Panc1 (cell line): Measurements from ENCODE around the gene HLA-G. TPM values are rescaled to one million over a fixed set of nuclear protein-coding genes. Genes with fewer than 3 reads are reported as not detected.

Source experiments
- ATAC-seq: fragments of 200-7000 bp; cut with Tn5 transposase; 2 replicates; pipeline ENCODE4 v1.9.1; 2020; ENCODE audit warnings: mild to moderate bottlenecking, moderate library complexity
- BruUV-seq: library from RNA; stranded (reverse); fragments of 400-500 nt; replicated peaks from 2 replicates; lab custom pipeline; 2021; lab: Mats Ljungman, UMichigan
- CTCF ChIA-PET: fragments of 300-600 bp; sonication (Branson Sonifier 250); formaldehyde crosslinking; loops from one replicate; lab custom pipeline; 2022; ENCODE audit warnings: antibody characterized with exemption; lab: Charles Lee
- POLR2A ChIA-PET: fragments of 300-600 bp; sonication (Branson Sonifier 250); formaldehyde crosslinking; loops from one replicate; lab custom pipeline; 2022; ENCODE audit warnings: antibody characterized with exemption; lab: Charles Lee
- DNase-seq: peaks from one replicate; pipeline ENCODE4 v3.0.0-alpha.2; 2010; ENCODE audit warnings: low read depth, low spot score
- H3K27ac ChIP-seq: 2 replicates; pipeline ENCODE4 v1.5.1; 2011; ENCODE audit warnings: mild to moderate bottlenecking, low read length, inconsistent platforms
- H3K27me3 ChIP-seq: fragments of 200-500 bp; sonication (Bioruptor generic); 2 replicates; pipeline ENCODE4 v1.6.0; 2014; ENCODE audit warnings: low read length, inconsistent platforms; ENCODE audit not compliant: control insufficient read depth, insufficient read depth
- H3K36me3 ChIP-seq: fragments of 200-500 bp; sonication (Bioruptor generic); 2 replicates; pipeline ENCODE4 v1.5.1; 2014; ENCODE audit warnings: inconsistent platforms, mild to moderate bottlenecking, low read length, moderate library complexity; ENCODE audit not compliant: control insufficient read depth, insufficient read depth
- H3K4me1 ChIP-seq: 2 replicates; pipeline ENCODE4 v1.5.1; 2011; ENCODE audit warnings: inconsistent platforms, mild to moderate bottlenecking, low read length, moderate library complexity; ENCODE audit not compliant: control insufficient read depth, insufficient read depth
- H3K4me3 ChIP-seq, 2 experiments: 2 replicates each; pipeline ENCODE4 v1.5.1; 2011 to 2012; ENCODE audit warnings: low read depth in 2 of 2, low read length in 2 of 2, mild to moderate bottlenecking in 2 of 2, inconsistent platforms in 1 of 2, moderate library complexity in 1 of 2
- H3K9me3 ChIP-seq: fragments of 200-500 bp; sonication (Bioruptor generic); 2 replicates; pipeline ENCODE4 v1.5.1; 2014; ENCODE audit warnings: low read depth, mild to moderate bottlenecking, inconsistent platforms, low read length, moderate library complexity; ENCODE audit not compliant: control insufficient read depth, insufficient read depth
- CTCF ChIP-seq: fragments of 450-650 bp; IDR thresholded peaks from 2 replicates; pipeline ENCODE4 v1.5.1; 2017; ENCODE audit warnings: mild to moderate bottlenecking
- POLR2AphosphoS5 ChIP-seq: IDR thresholded peaks from 2 replicates; pipeline ENCODE4 v1.6.1; 2012; ENCODE audit warnings: mild to moderate bottlenecking, low read depth, low read length, moderate library complexity
- SIN3A ChIP-seq: IDR thresholded peaks from 2 replicates; pipeline ENCODE4 v1.6.1; 2012; ENCODE audit warnings: low read depth, mild to moderate bottlenecking, low read length, moderate library complexity, borderline replicate concordance; ENCODE audit not compliant: insufficient read depth
- TCF7L2 ChIP-seq: IDR thresholded peaks from 2 replicates; pipeline ENCODE4 v1.6.1; 2011; ENCODE audit warnings: mild to moderate bottlenecking, low read depth, low read length, inconsistent platforms
- in situ Hi-C: cut with HindIII; loops from 2 replicates; pipeline ENCODE4 v1.10.0; 2016; ENCODE audit warnings: low sequenced_read_pairs, low pct_unique_long_range_greater_than_20kb
- intact Hi-C: fragments of 100-400 bp; cut with micrococcal nuclease; formaldehyde crosslinking; loops from one replicate; pipeline ENCODE4 v1.10.0; 2022; ENCODE audit not compliant: unreplicated experiment
- total RNA-seq: library from RNA; stranded (reverse); gene quantifications from one replicate; pipeline ENCODE4 v1.2.1, GENCODE V29; 2021; ENCODE audit not compliant: unreplicated experiment
- TF ChIP-seq, protein P1 (sequence below), 2 experiments: IDR thresholded peaks; 2 replicates each; pipeline ENCODE4 v1.6.1; 2011 to 2012; ENCODE audit warnings: low read depth in 2 of 2, control low read depth in 1 of 2, low read length in 1 of 2, mild to moderate bottlenecking in 1 of 2, moderate library complexity in 1 of 2; ENCODE audit not compliant: insufficient read depth in 1 of 2

HLA-G gene
- total RNA-seq, 1 experiment from 2014 or later = 0.62 TPM

- TF ChIP-seq POLR2AphosphoS5 = no peak
- peak; percentile 81 for TF ChIP-seq CTCF
- DNase-seq (no peak), ATAC-seq (peak; percentile 84)
- POLR2A ChIA-PET = interaction anchor here (0.6 kb wide), 1 partner anchor 927 kb away, joined by 7 read pairs; no protein-coding TSS in a partner anchor
- Histone ChIP-seq H3K36me3 (no peaks in the 10 kb centered on the region), H3K4me1 (0 out of 2 replicates have a peak, but pooled peaks cover 4% of the 10 kb centered on the region), H3K9me3 (no peaks in the 10 kb centered on the region), H3K27me3 (peaks cover 17% of the 10 kb centered on the region), H3K27ac (no peak overlapping the region), H3K4me3 (peak overlapping the region; percentile 46 to 59)
- intact Hi-C loops = no loop called here
- CTCF ChIA-PET = no interaction called here
- in situ Hi-C loops = no loop called here
- BruUV-seq = no TSS peak
Measured at GRCh38 chr6:29792123-29793035, 35.2 kb upstream of the HLA-G start.

DNA sequence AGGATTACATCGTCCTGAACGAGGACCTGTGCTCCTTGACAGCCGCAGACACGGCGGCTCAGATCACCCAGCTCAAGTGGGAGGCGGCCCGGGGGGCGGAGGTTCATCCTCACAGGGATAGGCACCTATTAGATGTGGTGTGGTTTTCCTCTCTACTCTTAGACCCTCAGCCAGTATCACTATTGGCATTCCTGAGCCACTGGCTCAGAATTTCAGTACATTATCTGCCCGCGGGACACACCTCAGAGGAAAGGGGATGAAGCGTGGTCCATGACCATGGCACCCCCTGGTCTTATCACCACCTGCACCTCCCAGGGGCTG lies 34.6 kb upstream of the HLA-G start:
- no TSS peak for BruUV-seq
- no peak for ATAC-seq
- in situ Hi-C loops = no loop called here

More for the DNA sequence above, 34.6 kb upstream of the HLA-G start:
- no peaks in the 10 kb centered on the region for H3K36me3 ChIP-seq
- H3K9me3 ChIP-seq = no peaks in the 10 kb centered on the region
- H3K27me3 ChIP-seq = peaks cover 17% of the 10 kb centered on the region
- H3K4me3 ChIP-seq = peak overlapping the region; percentile 46 to 59
- CTCF ChIA-PET = no interaction called here
- POLR2A ChIA-PET = no interaction called here
- intact Hi-C loops = no loop called here
- H3K4me1 ChIP-seq = 0 out of 2 replicates have a peak, but pooled peaks cover 4% of the 10 kb centered on the region
- DNase-seq = no peak
- no peak overlapping the region for H3K27ac ChIP-seq
- TF ChIP-seq, protein P1, sequence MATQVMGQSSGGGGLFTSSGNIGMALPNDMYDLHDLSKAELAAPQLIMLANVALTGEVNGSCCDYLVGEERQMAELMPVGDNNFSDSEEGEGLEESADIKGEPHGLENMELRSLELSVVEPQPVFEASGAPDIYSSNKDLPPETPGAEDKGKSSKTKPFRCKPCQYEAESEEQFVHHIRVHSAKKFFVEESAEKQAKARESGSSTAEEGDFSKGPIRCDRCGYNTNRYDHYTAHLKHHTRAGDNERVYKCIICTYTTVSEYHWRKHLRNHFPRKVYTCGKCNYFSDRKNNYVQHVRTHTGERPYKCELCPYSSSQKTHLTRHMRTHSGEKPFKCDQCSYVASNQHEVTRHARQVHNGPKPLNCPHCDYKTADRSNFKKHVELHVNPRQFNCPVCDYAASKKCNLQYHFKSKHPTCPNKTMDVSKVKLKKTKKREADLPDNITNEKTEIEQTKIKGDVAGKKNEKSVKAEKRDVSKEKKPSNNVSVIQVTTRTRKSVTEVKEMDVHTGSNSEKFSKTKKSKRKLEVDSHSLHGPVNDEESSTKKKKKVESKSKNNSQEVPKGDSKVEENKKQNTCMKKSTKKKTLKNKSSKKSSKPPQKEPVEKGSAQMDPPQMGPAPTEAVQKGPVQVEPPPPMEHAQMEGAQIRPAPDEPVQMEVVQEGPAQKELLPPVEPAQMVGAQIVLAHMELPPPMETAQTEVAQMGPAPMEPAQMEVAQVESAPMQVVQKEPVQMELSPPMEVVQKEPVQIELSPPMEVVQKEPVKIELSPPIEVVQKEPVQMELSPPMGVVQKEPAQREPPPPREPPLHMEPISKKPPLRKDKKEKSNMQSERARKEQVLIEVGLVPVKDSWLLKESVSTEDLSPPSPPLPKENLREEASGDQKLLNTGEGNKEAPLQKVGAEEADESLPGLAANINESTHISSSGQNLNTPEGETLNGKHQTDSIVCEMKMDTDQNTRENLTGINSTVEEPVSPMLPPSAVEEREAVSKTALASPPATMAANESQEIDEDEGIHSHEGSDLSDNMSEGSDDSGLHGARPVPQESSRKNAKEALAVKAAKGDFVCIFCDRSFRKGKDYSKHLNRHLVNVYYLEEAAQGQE (IDR thresholded peaks at IDR 0.05; ENCODE audit: insufficient read depth in 1 of 2, low read depth in 2 of 2, low read length in 1 of 2) = no peak
- TF ChIP-seq POLR2AphosphoS5 (no peak), TCF7L2 (no peak), CTCF (no peak), SIN3A (no peak)
